NCI-H2196 (cell line): Measurements from ENCODE around the gene MLST8.
"Not testable (repeated sequence)": the region's sequence is repeated elsewhere in the genome, so short reads cannot be mapped to it uniquely, and the experiment has no call there.

Source experiments
- DNase-seq: peaks from one replicate; lab custom pipeline; 2025; ENCODE audit not compliant: unreplicated experiment; lab: John Stamatoyannopoulos, UW

Gene MLST8

GRCh38 chr16:2190002-2190658, 15.1 kb upstream of the MLST8 start:
- DNase-seq = no peak

GRCh38 chr16:2190659-2191445, 14.4 kb upstream of the MLST8 start:
- no peak for DNase-seq

GRCh38 chr16:2191446-2191706, 13.9 kb upstream of the MLST8 start:
- no peak for DNase-seq

GRCh38 chr16:2194166-2194834, 11.0 kb upstream of the MLST8 start:
- DNase-seq = peak; percentile 11

GRCh38 chr16:2194852-2195321, 10.4 kb upstream of the MLST8 start:
- peak; percentile 59 for DNase-seq

- no peak for DNase-seq
Observed at GRCh38 chr16:2195322-2196161, 9.7 kb upstream of the MLST8 start.

- peak; percentile 37 for DNase-seq
Observed at GRCh38 chr16:2196162-2196980, 8.9 kb upstream of the MLST8 start, which contains the start of gene CASKIN1. Gene CASKIN1 (minus strand): TSS chr16:2196605. CDS start chr16:2196432, 173 bp downstream.

GRCh38 chr16:2196981-2197511, 8.2 kb upstream of the MLST8 start:
- DNase-seq = no peak

GRCh38 chr16:2197765-2198164, 7.5 kb upstream of the MLST8 start:
- DNase-seq = no peak

GRCh38 chr16:2198283-2198682, 7.0 kb upstream of the MLST8 start:
- no peak for DNase-seq

- DNase-seq = no peak
Observed at GRCh38 chr16:2199095-2199494, 6.2 kb upstream of the MLST8 start.

GRCh38 chr16:2199621-2200139, 5.6 kb upstream of the MLST8 start:
- no peak for DNase-seq

GRCh38 chr16:2200313-2200712, 4.9 kb upstream of the MLST8 start:
- DNase-seq = no peak

GRCh38 chr16:2203119-2203688, 2.0 kb upstream of the MLST8 start:
- DNase-seq = not testable (repeated sequence)

GRCh38 chr16:2204416-2205103, 694 bp upstream of the MLST8 start:
- no peak for DNase-seq

- no peak for DNase-seq
Observed at GRCh38 chr16:2205967-2206313, 686 bp downstream of the MLST8 start.

- no peak for DNase-seq
Observed at GRCh38 chr16:2206420-2206779, 1.1 kb downstream of the MLST8 start.

- no peak for DNase-seq
Observed at GRCh38 chr16:2206780-2207433, 1.7 kb downstream of the MLST8 start.

- DNase-seq = no peak
Observed at GRCh38 chr16:2207872-2208271, 2.6 kb downstream of the MLST8 start.
